Kidney epithelial cell (primary cell): ENCODE measurements around the gene B3GALT5. TPM values are rescaled to one million over a fixed set of nuclear protein-coding genes. Genes with fewer than 3 reads are reported as not detected.

Source experiments
- DNase-seq: peaks from one replicate; pipeline ENCODE4 v3.0.0-alpha.2; 2010; ENCODE audit warnings: low read depth
- H3K27me3 ChIP-seq: 2 replicates; pipeline ENCODE4 v1.6.0; 2011; ENCODE audit warnings: low read length; ENCODE audit not compliant: control insufficient read depth, insufficient read depth
- H3K36me3 ChIP-seq: 2 replicates; pipeline ENCODE4 v1.5.1; 2011; ENCODE audit warnings: low read length; ENCODE audit not compliant: control insufficient read depth, insufficient read depth
- H3K4me3 ChIP-seq: 2 replicates; pipeline ENCODE4 v1.5.1; 2011; ENCODE audit warnings: low read depth, mild to moderate bottlenecking, control low read depth, low read length
- CTCF ChIP-seq: IDR thresholded peaks from 2 replicates; pipeline ENCODE4 v1.5.1; 2011; ENCODE audit warnings: mild to moderate bottlenecking, moderate library complexity, low read length, control low read depth, inconsistent platforms; ENCODE audit not compliant: insufficient read depth, poor library complexity, severe bottlenecking
- total RNA-seq: library from RNA; depleted of rRNA; stranded (reverse); fragments of >200 nt; gene quantifications from 2 replicates; pipeline ENCODE4 v1.2.3, GENCODE V29; 2015

The B3GALT5 gene
- total RNA-seq, 1 donor from 2014 or later, result 4.3 TPM

DNA sequence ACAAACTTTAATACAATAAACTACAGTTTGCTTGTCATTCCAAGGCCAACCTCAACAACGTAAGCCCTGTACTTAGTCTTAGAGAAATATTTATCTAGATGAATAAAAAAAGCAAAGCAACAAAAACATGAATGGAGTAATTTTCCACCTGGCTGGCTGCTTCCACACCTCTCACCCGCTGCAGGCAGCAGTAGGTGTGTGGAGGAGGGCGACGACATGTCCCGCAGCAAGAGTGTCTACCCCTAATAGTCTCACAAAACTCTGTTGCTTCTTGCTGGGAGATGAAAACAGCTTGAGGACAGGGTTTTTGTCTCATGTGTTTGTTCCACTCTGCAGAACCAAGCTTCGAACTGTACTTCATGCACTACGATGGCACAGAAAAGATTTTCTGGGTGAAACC, 83.5 kb downstream of the B3GALT5 start:
- Histone ChIP-seq H3K4me3 (no peak overlapping the region), H3K27me3 (no peaks in the 10 kb centered on the region), H3K36me3 (no peaks in the 10 kb centered on the region)
- no peak for DNase-seq
- no peak for TF ChIP-seq CTCF

GRCh38 chr21:39696618-39697017, 83.9 kb downstream of the B3GALT5 start:
- no peak for TF ChIP-seq CTCF
- no peaks in the 10 kb centered on the region for H3K36me3 ChIP-seq
- no peaks in the 10 kb centered on the region for H3K27me3 ChIP-seq
- no peak overlapping the region for H3K4me3 ChIP-seq
- DNase-seq, result no peak

GRCh38 chr21:39700318-39700717, 87.6 kb downstream of the B3GALT5 start:
- no peak for DNase-seq

DNA sequence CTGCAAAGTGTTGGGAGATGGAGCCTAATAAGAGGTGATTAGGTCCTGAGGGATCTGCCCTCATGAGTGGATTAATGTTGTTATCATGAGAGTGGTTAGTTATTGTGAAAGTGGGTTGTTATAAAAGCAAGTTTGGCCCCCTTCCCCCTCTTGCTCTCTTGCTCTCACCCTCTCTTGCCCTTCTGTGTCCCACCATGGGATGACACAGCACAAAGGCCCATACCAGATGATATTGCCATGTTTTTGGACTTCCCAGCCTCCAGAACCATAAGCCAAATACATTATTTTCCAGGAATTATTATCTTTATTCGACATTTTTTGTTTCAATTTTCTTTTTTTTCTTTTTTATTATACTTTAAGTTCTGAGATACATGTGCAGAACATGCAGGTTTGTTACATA, 90.8 kb downstream of the B3GALT5 start:
- DNase-seq, result no peak
- Histone ChIP-seq H3K4me3 (no peak overlapping the region), H3K27me3 (no peaks in the 10 kb centered on the region), H3K36me3 (no peaks in the 10 kb centered on the region)
- no peak for TF ChIP-seq CTCF

More at GRCh38 chr21:39700318-39700717, 87.6 kb downstream of the B3GALT5 start:
- Histone ChIP-seq H3K36me3 (no peaks in the 10 kb centered on the region), H3K27me3 (no peaks in the 10 kb centered on the region), H3K4me3 (no peak overlapping the region)
- TF ChIP-seq CTCF, result no peak

GRCh38 chr21:39705849-39706248, 93.1 kb downstream of the B3GALT5 start:
- Histone ChIP-seq H3K27me3 (no peaks in the 10 kb centered on the region), H3K36me3 (no peaks in the 10 kb centered on the region), H3K4me3 (no peak overlapping the region)
- TF ChIP-seq CTCF, result no peak
- DNase-seq, result no peak

- TF ChIP-seq CTCF, result no peak
- H3K27me3 ChIP-seq, result no peaks in the 10 kb centered on the region
Observed at GRCh38 chr21:39707316-39707715, 94.6 kb downstream of the B3GALT5 start.

More at GRCh38 chr21:39707316-39707715, 94.6 kb downstream of the B3GALT5 start:
- Histone ChIP-seq H3K36me3 (no peaks in the 10 kb centered on the region), H3K4me3 (no peak overlapping the region)
- DNase-seq, result no peak
